ENCODE results near the gene DNAI7. TPM values are rescaled to one million over a fixed set of nuclear protein-coding genes. Genes with fewer than 3 reads are reported as not detected.

Gene DNAI7
- total and polyA plus RNA-seq, 4 donors, result 5.0 to 9.8 (median 5.7) TPM

DNA sequence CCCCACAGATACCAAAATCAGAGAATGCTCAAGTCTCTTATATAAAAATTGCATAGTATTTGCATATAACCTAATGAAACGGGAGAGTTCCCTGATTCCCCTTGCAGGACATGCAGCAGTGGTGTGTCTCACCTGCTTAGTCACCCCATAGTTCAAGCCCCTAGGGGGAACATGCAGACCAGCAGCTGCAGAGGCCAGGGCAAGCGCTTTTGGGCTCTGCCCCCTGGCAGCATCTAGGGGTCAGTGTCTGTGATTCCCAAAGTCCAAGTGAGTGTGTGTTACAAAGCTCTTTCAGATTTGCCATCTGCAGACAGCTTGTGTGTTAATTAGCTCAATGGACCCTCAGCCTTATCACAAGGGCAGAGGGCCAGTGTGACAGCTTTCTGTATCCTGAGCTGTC, 110.1 kb downstream of the DNAI7 start:
- no peaks in the 10 kb centered on the region for H3K36me3 ChIP-seq (ENCODE audit: control insufficient read depth, insufficient read depth, low read length)
- WGBS (ENCODE audit: insufficient coverage), result 100% methylated on average over 2 of the region's 2 CpGs
- no peak for DNase-seq (ENCODE audit: low read depth in 4 of 6, low spot score in 6 of 6)

DNA sequence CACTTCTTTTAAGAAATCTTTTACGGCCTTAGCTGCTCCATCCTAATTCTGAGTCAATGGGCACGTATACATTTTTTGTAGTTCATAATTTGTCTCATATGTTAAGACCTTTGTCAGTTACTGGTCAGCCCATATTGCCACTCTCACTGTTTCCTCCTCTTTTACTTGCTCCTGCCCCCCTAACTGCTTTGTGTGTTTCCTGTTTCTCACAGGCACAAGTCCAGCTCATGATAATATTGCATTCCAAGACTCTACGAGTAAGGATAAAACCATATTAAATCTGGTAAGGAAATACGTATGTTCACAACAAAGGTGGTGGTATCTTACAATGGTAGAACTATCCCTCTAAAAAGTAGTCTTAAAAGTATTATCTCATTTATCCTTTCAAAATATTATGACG, 111.7 kb downstream of the DNAI7 start:
- Histone ChIP-seq H3K36me3 (ENCODE audit: control insufficient read depth, insufficient read depth, low read length) (no peaks in the 10 kb centered on the region), H3K9me3 (ENCODE audit: control insufficient read depth, insufficient read depth, low read length) (no peaks in the 10 kb centered on the region), H3K4me1 (ENCODE audit: control insufficient read depth, insufficient read depth, low read length) (no peaks in the 10 kb centered on the region), H3K4me3 (ENCODE audit: low read depth, low read length) (no peak overlapping the region), H3K27ac (ENCODE audit: low read depth, low read length) (no peak overlapping the region), H3K27me3 (ENCODE audit: control insufficient read depth, insufficient read depth, low read length) (no peaks in the 10 kb centered on the region)
- DNase-seq (ENCODE audit: low read depth in 4 of 6, low spot score in 6 of 6), result no peak
- WGBS (ENCODE audit: insufficient coverage), result no CpG with 5 or more reads among the region's 5 CpGs

More for the DNA sequence above, 110.1 kb downstream of the DNAI7 start:
- Histone ChIP-seq H3K4me3 (ENCODE audit: low read depth, low read length) (no peak overlapping the region), H3K27ac (ENCODE audit: low read depth, low read length) (no peak overlapping the region), H3K9me3 (ENCODE audit: control insufficient read depth, insufficient read depth, low read length) (no peaks in the 10 kb centered on the region), H3K4me1 (ENCODE audit: control insufficient read depth, insufficient read depth, low read length) (no peaks in the 10 kb centered on the region), H3K27me3 (ENCODE audit: control insufficient read depth, insufficient read depth, low read length) (no peaks in the 10 kb centered on the region)

DNA sequence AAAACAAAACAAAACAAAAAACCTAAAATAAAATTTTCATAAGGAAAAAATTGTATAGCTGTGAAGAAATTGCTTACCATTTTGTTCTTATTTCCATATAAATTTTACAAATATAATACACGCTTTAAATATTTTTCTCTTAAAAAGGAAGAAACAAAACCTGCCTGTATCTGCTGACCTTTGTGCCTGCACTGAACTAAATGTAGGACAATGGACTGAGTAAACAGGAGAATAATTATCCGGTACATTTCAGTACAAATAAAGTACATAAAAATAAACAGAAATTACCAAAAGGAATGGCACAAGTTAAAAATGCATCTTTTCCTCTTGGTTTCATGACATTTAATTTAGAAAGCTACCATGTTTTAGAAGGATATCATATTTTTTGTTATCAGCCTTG, 112.3 kb downstream of the DNAI7 start:
- H3K4me1 ChIP-seq (ENCODE audit: control insufficient read depth, insufficient read depth, low read length), result no peaks in the 10 kb centered on the region
- H3K36me3 ChIP-seq (ENCODE audit: control insufficient read depth, insufficient read depth, low read length), result no peaks in the 10 kb centered on the region
- H3K27me3 ChIP-seq (ENCODE audit: control insufficient read depth, insufficient read depth, low read length), result no peaks in the 10 kb centered on the region
- H3K9me3 ChIP-seq (ENCODE audit: control insufficient read depth, insufficient read depth, low read length), result no peaks in the 10 kb centered on the region
- no peak overlapping the region for H3K4me3 ChIP-seq (ENCODE audit: low read depth, low read length)
- DNase-seq (ENCODE audit: low read depth in 4 of 6, low spot score in 6 of 6), result no peak
- no CpG with 5 or more reads among the region's 2 CpGs for WGBS (ENCODE audit: insufficient coverage)
- H3K27ac ChIP-seq (ENCODE audit: low read depth, low read length), result no peak overlapping the region

DNA sequence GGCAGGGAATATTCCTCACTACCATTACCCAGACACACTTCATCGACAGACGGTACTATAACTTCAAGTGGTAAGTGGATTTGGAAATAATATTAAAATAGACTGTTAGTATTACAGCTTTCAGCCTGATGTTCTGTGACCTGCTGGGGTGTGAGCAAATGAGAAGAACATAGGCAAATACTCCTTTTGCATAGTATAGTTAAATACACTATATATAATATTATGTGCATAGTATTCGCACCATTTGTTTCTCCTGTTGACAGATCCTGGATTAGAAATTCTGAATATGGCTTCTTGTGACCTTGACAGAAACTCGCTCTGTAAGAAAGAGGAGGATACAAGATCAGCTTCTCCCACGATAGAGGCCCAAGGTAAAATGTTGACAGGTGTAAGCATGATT, 115.6 kb downstream of the DNAI7 start:
- no peaks in the 10 kb centered on the region for H3K9me3 ChIP-seq (ENCODE audit: control insufficient read depth, insufficient read depth, low read length)
- H3K36me3 ChIP-seq (ENCODE audit: control insufficient read depth, insufficient read depth, low read length), result no peaks in the 10 kb centered on the region
- no peak overlapping the region for H3K27ac ChIP-seq (ENCODE audit: low read depth, low read length)
- no peak for DNase-seq (ENCODE audit: low read depth in 4 of 6, low spot score in 6 of 6)
- WGBS (ENCODE audit: insufficient coverage), result 100% methylated on average over 1 of the region's 5 CpGs
- H3K4me3 ChIP-seq (ENCODE audit: low read depth, low read length), result no peak overlapping the region
- H3K4me1 ChIP-seq (ENCODE audit: control insufficient read depth, insufficient read depth, low read length), result no peaks in the 10 kb centered on the region
- H3K27me3 ChIP-seq (ENCODE audit: control insufficient read depth, insufficient read depth, low read length), result no peaks in the 10 kb centered on the region

DNA sequence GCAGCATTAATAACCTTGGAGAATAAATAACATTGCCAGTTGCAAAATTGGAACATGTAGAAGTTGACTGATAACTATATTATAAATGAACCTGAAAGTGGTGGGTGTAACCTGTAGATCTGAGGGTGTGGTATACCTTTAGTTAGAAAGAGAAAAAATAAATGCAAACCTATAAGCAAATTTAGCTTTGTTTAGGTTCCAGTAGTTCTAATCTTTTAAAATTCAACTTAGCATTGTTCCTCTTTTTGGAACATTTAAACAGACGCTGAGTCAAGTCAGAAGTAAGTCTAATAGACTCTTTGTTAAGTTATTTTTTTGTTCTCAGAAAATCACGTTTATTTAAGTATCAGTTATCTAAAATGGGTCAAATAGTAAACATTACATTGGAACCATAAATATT, 120.0 kb downstream of the DNAI7 start:
- Histone ChIP-seq H3K27ac (ENCODE audit: low read depth, low read length) (no peak overlapping the region), H3K4me3 (ENCODE audit: low read depth, low read length) (no peak overlapping the region), H3K36me3 (ENCODE audit: control insufficient read depth, insufficient read depth, low read length) (no peaks in the 10 kb centered on the region), H3K9me3 (ENCODE audit: control insufficient read depth, insufficient read depth, low read length) (no peaks in the 10 kb centered on the region), H3K27me3 (ENCODE audit: control insufficient read depth, insufficient read depth, low read length) (no peaks in the 10 kb centered on the region), H3K4me1 (ENCODE audit: control insufficient read depth, insufficient read depth, low read length) (no peaks in the 10 kb centered on the region)
- no peak for DNase-seq (ENCODE audit: low read depth in 4 of 6, low spot score in 6 of 6)
- no CpG with 5 or more reads among the region's 2 CpGs for WGBS (ENCODE audit: insufficient coverage)

DNA sequence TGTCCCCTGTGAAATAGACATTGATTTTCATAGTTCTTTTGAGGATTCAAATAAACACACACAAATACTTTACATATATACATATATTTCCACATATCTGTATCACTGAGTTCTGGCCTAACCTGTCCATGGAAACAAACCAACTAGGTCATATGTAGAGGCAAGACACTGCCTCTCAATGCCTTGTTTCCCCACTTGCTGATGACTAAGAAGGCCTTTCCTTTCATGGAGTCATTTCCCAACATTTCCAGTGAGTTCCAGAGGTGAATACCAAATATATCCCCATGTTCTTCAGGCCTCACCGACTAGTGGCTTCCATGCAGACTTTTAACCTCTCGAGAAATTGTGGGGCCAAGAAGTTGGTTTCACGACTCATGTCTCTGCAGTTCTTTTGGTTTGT, 120.8 kb downstream of the DNAI7 start:
- WGBS (ENCODE audit: insufficient coverage), result 79% methylated on average over 3 of the region's 3 CpGs
- Histone ChIP-seq H3K27ac (ENCODE audit: low read depth, low read length) (no peak overlapping the region), H3K9me3 (ENCODE audit: control insufficient read depth, insufficient read depth, low read length) (no peaks in the 10 kb centered on the region), H3K4me3 (ENCODE audit: low read depth, low read length) (no peak overlapping the region), H3K27me3 (ENCODE audit: control insufficient read depth, insufficient read depth, low read length) (no peaks in the 10 kb centered on the region), H3K36me3 (ENCODE audit: control insufficient read depth, insufficient read depth, low read length) (no peaks in the 10 kb centered on the region), H3K4me1 (ENCODE audit: control insufficient read depth, insufficient read depth, low read length) (no peaks in the 10 kb centered on the region)
- DNase-seq (ENCODE audit: low read depth in 4 of 6, low spot score in 6 of 6), result no peak

DNA sequence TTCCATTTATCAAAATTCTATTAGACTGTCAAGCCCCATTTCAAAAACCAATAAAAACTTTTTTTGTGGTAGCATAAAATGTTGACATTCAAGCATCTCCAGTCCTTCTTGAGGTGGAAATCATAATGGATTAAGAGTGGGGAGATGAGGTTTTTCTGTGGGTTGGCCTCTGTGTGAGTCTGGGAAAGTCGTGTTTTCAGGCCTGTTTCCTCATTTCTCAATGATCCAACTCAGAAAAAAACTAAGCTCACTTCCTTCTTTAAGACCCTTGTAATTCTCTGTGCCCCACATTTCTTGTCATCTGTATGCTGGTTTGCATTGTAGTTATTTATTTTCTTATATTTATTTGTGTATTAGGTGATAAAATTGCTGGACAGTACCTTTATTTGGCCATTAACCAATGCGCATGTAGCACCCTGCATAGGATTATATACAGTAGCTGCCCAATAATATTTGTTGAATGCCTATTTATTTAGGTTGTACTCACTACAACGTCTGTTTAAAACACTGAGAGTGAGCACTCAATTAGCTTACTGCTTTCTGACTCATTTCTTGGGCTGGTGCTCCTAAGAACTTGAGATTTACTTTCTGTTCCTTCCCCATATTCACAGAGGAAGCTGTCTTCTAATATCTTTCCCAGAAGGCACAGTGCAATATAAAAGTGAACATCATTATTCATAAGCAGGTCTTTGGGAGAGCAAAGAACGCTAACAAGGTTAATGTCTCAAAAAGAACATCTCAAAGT, 121.9 kb downstream of the DNAI7 start:
- Histone ChIP-seq H3K36me3 (ENCODE audit: control insufficient read depth, insufficient read depth, low read length) (no peaks in the 10 kb centered on the region), H3K4me3 (ENCODE audit: low read depth, low read length) (no peak overlapping the region), H3K4me1 (ENCODE audit: control insufficient read depth, insufficient read depth, low read length) (no peaks in the 10 kb centered on the region), H3K27ac (ENCODE audit: low read depth, low read length) (no peak overlapping the region), H3K27me3 (ENCODE audit: control insufficient read depth, insufficient read depth, low read length) (no peaks in the 10 kb centered on the region), H3K9me3 (ENCODE audit: control insufficient read depth, insufficient read depth, low read length) (no peaks in the 10 kb centered on the region)
- no CpG with 5 or more reads among the region's 4 CpGs for WGBS (ENCODE audit: insufficient coverage)
- no peak for DNase-seq (ENCODE audit: low read depth in 4 of 6, low spot score in 6 of 6)

DNA sequence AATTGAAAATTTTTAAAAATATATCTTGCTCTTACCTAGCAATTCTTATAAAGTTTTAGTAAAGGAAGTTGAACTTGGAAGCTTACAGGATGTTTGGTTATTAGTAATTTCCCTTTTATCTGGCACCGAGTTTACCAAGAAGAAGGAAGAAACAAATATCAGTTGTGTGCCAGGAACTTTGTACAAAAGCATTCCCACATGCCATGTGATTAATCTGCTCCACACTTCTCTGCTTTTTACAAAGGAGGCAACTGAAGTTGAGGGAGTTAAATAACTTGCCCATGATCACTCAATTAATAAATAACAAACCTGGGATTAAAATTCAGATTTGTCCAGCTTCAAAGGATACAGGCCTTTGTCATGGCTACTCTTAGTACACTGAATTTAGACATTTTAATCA, 123.6 kb downstream of the DNAI7 start:
- DNase-seq (ENCODE audit: low read depth in 4 of 6, low spot score in 6 of 6), result no peak
- WGBS (ENCODE audit: insufficient coverage), result no CpG with 5 or more reads among the region's 1 CpG
- Histone ChIP-seq H3K27ac (ENCODE audit: low read depth, low read length) (no peak overlapping the region), H3K9me3 (ENCODE audit: control insufficient read depth, insufficient read depth, low read length) (no peaks in the 10 kb centered on the region), H3K36me3 (ENCODE audit: control insufficient read depth, insufficient read depth, low read length) (no peaks in the 10 kb centered on the region), H3K27me3 (ENCODE audit: control insufficient read depth, insufficient read depth, low read length) (no peaks in the 10 kb centered on the region), H3K4me1 (ENCODE audit: control insufficient read depth, insufficient read depth, low read length) (no peaks in the 10 kb centered on the region), H3K4me3 (ENCODE audit: low read depth, low read length) (no peak overlapping the region)

DNA sequence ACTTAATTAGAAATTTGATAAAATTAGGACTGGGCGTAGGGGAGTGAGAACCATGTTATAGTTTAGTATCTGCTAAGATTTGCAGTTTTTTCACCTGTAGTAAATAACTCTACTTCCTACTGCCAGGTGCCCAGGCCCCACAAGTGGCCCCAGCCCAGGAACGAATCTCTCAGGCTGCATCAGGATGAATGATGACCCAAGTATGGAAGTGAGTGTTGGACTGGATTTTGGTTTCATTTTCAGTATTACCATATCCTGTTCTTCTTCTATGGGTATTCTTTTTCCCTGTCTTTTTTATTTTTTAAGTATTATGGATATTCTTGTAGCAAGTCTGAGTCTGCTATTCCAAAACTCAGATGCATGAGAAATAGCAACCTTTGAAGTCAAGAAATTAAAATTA, 125.7 kb downstream of the DNAI7 start:
- no CpG with 5 or more reads among the region's 2 CpGs for WGBS (ENCODE audit: insufficient coverage)
- Histone ChIP-seq H3K27me3 (ENCODE audit: control insufficient read depth, insufficient read depth, low read length) (no peaks in the 10 kb centered on the region), H3K36me3 (ENCODE audit: control insufficient read depth, insufficient read depth, low read length) (no peaks in the 10 kb centered on the region), H3K4me1 (ENCODE audit: control insufficient read depth, insufficient read depth, low read length) (no peaks in the 10 kb centered on the region), H3K9me3 (ENCODE audit: control insufficient read depth, insufficient read depth, low read length) (no peaks in the 10 kb centered on the region), H3K4me3 (ENCODE audit: low read depth, low read length) (no peak overlapping the region), H3K27ac (ENCODE audit: low read depth, low read length) (no peak overlapping the region)
- DNase-seq (ENCODE audit: low read depth in 4 of 6, low spot score in 6 of 6), result no peak

DNA sequence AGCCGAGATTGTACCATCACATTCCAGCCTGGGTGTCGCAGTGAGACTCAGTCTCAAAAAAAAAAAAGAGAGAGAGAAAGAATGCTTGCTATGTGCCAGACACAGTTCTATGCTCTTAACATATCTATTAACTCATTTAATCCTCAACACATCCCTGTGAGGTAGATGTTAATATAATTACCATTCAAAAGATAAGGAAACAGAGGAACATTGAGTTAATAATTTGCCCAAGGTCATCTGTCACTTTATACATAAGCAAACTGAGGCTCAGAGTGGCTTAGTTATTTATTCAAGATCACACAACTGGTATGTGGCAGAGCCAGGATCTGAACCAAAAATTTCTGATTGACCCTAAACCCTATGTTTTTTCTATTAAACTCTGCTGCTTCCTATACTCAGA, 129.9 kb downstream of the DNAI7 start:
- Histone ChIP-seq H3K4me1 (ENCODE audit: control insufficient read depth, insufficient read depth, low read length) (no peaks in the 10 kb centered on the region), H3K4me3 (ENCODE audit: low read depth, low read length) (no peak overlapping the region), H3K27ac (ENCODE audit: low read depth, low read length) (no peak overlapping the region), H3K9me3 (ENCODE audit: control insufficient read depth, insufficient read depth, low read length) (no peaks in the 10 kb centered on the region), H3K27me3 (ENCODE audit: control insufficient read depth, insufficient read depth, low read length) (no peaks in the 10 kb centered on the region), H3K36me3 (ENCODE audit: control insufficient read depth, insufficient read depth, low read length) (no peaks in the 10 kb centered on the region)
- DNase-seq (ENCODE audit: low read depth in 4 of 6, low spot score in 6 of 6), result no peak
- no CpG with 5 or more reads among the region's 2 CpGs for WGBS (ENCODE audit: insufficient coverage)

All from spinal cord (tissue), 10 donors.